K562 (cell line): ENCODE measurements around the gene DYNLT3. TPM values are rescaled to one million over a fixed set of nuclear protein-coding genes. Genes with fewer than 3 reads are reported as not detected.

Experiments used
- ATF1 ChIP-seq, 2 experiments: fragments of 450-650 bp in 1 of 2; IDR thresholded peaks; 2 replicates each; pipeline ENCODE4 v1.6.1; 2016; ENCODE audit warnings: missing compliant biosample characterization in 1 of 2, missing genetic modification characterization in 1 of 2
- BMI1 ChIP-seq: fragments of 150-350 bp; IDR thresholded peaks from 2 replicates; pipeline ENCODE4 v1.6.1; 2014; ENCODE audit warnings: low read length
- CCNT2 ChIP-seq: IDR thresholded peaks from 2 replicates; pipeline ENCODE4 v1.6.1; 2011; ENCODE audit warnings: borderline replicate concordance, low read depth, mild to moderate bottlenecking, moderate library complexity, mixed read lengths, low read length; ENCODE audit not compliant: insufficient read length; ENCODE audit errors: extremely low read depth
- DACH1 ChIP-seq: fragments of 450-650 bp; IDR thresholded peaks from 2 replicates; pipeline ENCODE4 v1.6.1; 2018; ENCODE audit not compliant: partially characterized antibody
- HNRNPH1 ChIP-seq: fragments of 200-400 bp; formaldehyde crosslinking; optimal IDR thresholded peaks from 2 replicates; pipeline ENCODE3; 2017; ENCODE audit warnings: low read depth, mild to moderate bottlenecking, low read length, moderate library complexity
- JUND ChIP-seq, 2 experiments: IDR thresholded peaks; 2 replicates in 1 of 2; 3 replicates in 1 of 2; pipeline ENCODE4 v1.6.1; 2011; ENCODE audit warnings: borderline replicate concordance in 2 of 2, low read depth in 2 of 2, low read length in 2 of 2, improper control_type of control experiment in 1 of 2, missing biosample characterization in 1 of 2, missing genetic modification characterization in 1 of 2, missing genetic modification reagents in 1 of 2
- KLF6 ChIP-seq: fragments of 250-450 bp; sonication (Bioruptor Pico); IDR thresholded peaks from 2 replicates; pipeline ENCODE4 v1.4.0; 2020; ENCODE audit warnings: mild to moderate bottlenecking, moderate library complexity, borderline replicate concordance
- MCM5 ChIP-seq: fragments of 450-650 bp; IDR thresholded peaks from 2 replicates; pipeline ENCODE4 v1.6.1; 2016; ENCODE audit warnings: low read depth
- MED1 ChIP-seq: sonication (generic); formaldehyde crosslinking; IDR thresholded peaks from 2 replicates; pipeline ENCODE4 v1.8.1; 2023; ENCODE audit warnings: missing genetic modification reagents, borderline replicate concordance
- PTTG1 ChIP-seq: fragments of 450-650 bp; IDR thresholded peaks from 2 replicates; pipeline ENCODE4 v1.6.1; 2016; ENCODE audit warnings: low read depth, mild to moderate bottlenecking, missing genetic modification characterization, missing compliant biosample characterization
- SRF ChIP-seq, 2 experiments: fragments of 250-450, 450-650 bp in 1 of 2; sonication (Bioruptor Pico) in 1 of 2; sonication (generic) in 1 of 2; formaldehyde crosslinking; IDR thresholded peaks; 2 replicates each; pipeline versions ENCODE4 v1.5.0 to v1.5.1; 2020 to 2022; ENCODE audit warnings: mild to moderate bottlenecking in 1 of 2, missing genetic modification reagents in 1 of 2
- TBP ChIP-seq: optimal IDR thresholded peaks from 2 replicates; pipeline ENCODE3; 2011; ENCODE audit warnings: low read depth, low read length, improper control_type of control experiment
- TOE1 ChIP-seq, 2 experiments: fragments of 450-650 bp in 1 of 2; sonication (generic) in 1 of 2; formaldehyde crosslinking in 1 of 2; IDR thresholded peaks; 2 replicates each; pipeline versions ENCODE4 v1.7.1 to v1.8.0; 2016 to 2022; ENCODE audit warnings: borderline replicate concordance in 2 of 2, mild to moderate bottlenecking in 2 of 2, antibody characterized with exemption in 1 of 2, inconsistent platforms in 1 of 2, low read depth in 1 of 2, missing genetic modification reagents in 1 of 2, moderate library complexity in 1 of 2
- YY1 ChIP-seq, 3 experiments: IDR thresholded peaks; 2 replicates each; pipeline ENCODE4 v1.6.1; 2011; ENCODE audit warnings: low read length in 2 of 3, mild to moderate bottlenecking in 2 of 3, moderate library complexity in 2 of 3, borderline replicate concordance in 1 of 3, control low read depth in 1 of 3, low read depth in 1 of 3; ENCODE audit not compliant: insufficient read depth in 3 of 3, insufficient replicate concordance in 2 of 3, control insufficient read depth in 1 of 3, insufficient read length in 1 of 3; ENCODE audit errors: extremely low read depth in 1 of 3
- ZNF592 ChIP-seq: fragments of 450-650 bp; IDR thresholded peaks from 2 replicates; pipeline ENCODE4 v1.6.1; 2017; ENCODE audit warnings: antibody characterized with exemption, mild to moderate bottlenecking
- ZNF77 ChIP-seq: fragments of 250-450 bp; sonication (Bioruptor Pico); IDR thresholded peaks from 2 replicates; pipeline ENCODE4 v1.5.0; 2020
- ZNF778 ChIP-seq: fragments of 450-650 bp; formaldehyde crosslinking; IDR thresholded peaks from 2 replicates; pipeline ENCODE4 v1.4.0; 2020; ENCODE audit warnings: mild to moderate bottlenecking, moderate library complexity
- polyA plus RNA-seq, 8 experiments: library from polyadenylated mRNA; depleted of rRNA in 4 of 8; stranded (reverse) in 5 of 8; unstranded in 3 of 8; fragments of >200 nt; fragmentation: Nextera tagmentation in 2 of 8; fragmentation: Illumina TruSeq in 1 of 8; extraction: Ambion mirVana in 2 of 8; extraction: Trizol in 1 of 8; gene quantifications; 2 replicates each; pipeline versions ENCODE4 v1.2.1 to v1.2.3, GENCODE V29; 2011 to 2014; ENCODE audit warnings: inconsistent platforms in 1 of 8, missing spikeins in 1 of 8
- total RNA-seq, 7 experiments: library from RNA; depleted of rRNA in 6 of 7; stranded (reverse); fragments of >200 nt in 6 of 7; fragmentation: Illumina TruSeq in 2 of 7; extraction: Trizol in 2 of 7; gene quantifications; 2 replicates each; pipeline versions ENCODE4 v1.2.1 to v1.2.3, GENCODE V29; 2011 to 2021; ENCODE audit warnings: low replicate concordance in 1 of 7
- TF ChIP-seq, protein P1 (sequence below): IDR thresholded peaks from 2 replicates; pipeline ENCODE4 v1.6.1; 2014; ENCODE audit warnings: antibody characterized with exemption
- TF ChIP-seq, protein P2 (sequence below): sonication (generic); formaldehyde crosslinking; IDR thresholded peaks from 2 replicates; pipeline ENCODE4 v1.8.0; 2022; ENCODE audit warnings: mild to moderate bottlenecking, missing genetic modification reagents

DYNLT3 gene
- total and polyA plus RNA-seq, 9 of the 15 experiments (the other 6 are each of a cell fraction or from before 2014, with no cell fraction given): 4.5 to 17.5 (median 8.3) TPM

- no peak for TF ChIP-seq ZNF592
- TF ChIP-seq MCM5: no peak
- no peak for TF ChIP-seq TBP
- no peak for TF ChIP-seq SRF (CRISPR knock-in tag; IDR thresholded peaks at IDR 0.05)
- TF ChIP-seq HNRNPH1: no peak
- TF ChIP-seq ZNF77 (CRISPR knock-in tag): no peak
- TF ChIP-seq DACH1: peak; percentile 94
- TF ChIP-seq TOE1 (IDR thresholded peaks at IDR 0.05; ENCODE audit: borderline replicate concordance): no peak
- TF ChIP-seq TOE1 (CRISPR knock-in tag; IDR thresholded peaks at IDR 0.05; ENCODE audit: borderline replicate concordance, low read depth): no peak
- no peak for TF ChIP-seq YY1 (IDR thresholded peaks at IDR 0.05; ENCODE audit: borderline replicate concordance in 1 of 3, control insufficient read depth in 1 of 3, extremely low read depth in 1 of 3, insufficient read depth in 3 of 3, insufficient read length in 1 of 3, insufficient replicate concordance in 2 of 3, low read depth in 1 of 3, low read length in 2 of 3)
- no peak for TF ChIP-seq ATF1 (CRISPR knock-in tag; IDR thresholded peaks at IDR 0.05)
- no peak for TF ChIP-seq ATF1 (tag; IDR thresholded peaks at IDR 0.05)
- TF ChIP-seq, protein P1, sequence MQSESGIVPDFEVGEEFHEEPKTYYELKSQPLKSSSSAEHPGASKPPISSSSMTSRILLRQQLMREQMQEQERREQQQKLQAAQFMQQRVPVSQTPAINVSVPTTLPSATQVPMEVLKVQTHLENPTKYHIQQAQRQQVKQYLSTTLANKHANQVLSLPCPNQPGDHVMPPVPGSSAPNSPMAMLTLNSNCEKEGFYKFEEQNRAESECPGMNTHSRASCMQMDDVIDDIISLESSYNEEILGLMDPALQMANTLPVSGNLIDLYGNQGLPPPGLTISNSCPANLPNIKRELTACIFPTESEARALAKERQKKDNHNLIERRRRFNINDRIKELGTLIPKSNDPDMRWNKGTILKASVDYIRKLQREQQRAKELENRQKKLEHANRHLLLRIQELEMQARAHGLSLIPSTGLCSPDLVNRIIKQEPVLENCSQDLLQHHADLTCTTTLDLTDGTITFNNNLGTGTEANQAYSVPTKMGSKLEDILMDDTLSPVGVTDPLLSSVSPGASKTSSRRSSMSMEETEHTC: no peak
- no peak for TF ChIP-seq MED1
- TF ChIP-seq, protein P2, sequence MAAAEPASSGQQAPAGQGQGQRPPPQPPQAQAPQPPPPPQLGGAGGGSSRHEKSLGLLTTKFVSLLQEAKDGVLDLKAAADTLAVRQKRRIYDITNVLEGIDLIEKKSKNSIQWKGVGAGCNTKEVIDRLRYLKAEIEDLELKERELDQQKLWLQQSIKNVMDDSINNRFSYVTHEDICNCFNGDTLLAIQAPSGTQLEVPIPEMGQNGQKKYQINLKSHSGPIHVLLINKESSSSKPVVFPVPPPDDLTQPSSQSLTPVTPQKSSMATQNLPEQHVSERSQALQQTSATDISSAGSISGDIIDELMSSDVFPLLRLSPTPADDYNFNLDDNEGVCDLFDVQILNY (CRISPR knock-in tag): no peak
- no peak for TF ChIP-seq ZNF778 (CRISPR knock-in tag)
- TF ChIP-seq KLF6 (CRISPR knock-in tag): no peak
- TF ChIP-seq PTTG1: no peak
- TF ChIP-seq BMI1: no peak
- TF ChIP-seq CCNT2: no peak
- TF ChIP-seq JUND (IDR thresholded peaks at IDR 0.05; ENCODE audit: borderline replicate concordance, low read depth, low read length): peak; percentile 90
- peak; percentile 94; the same call in 2 of the 3 replicates for TF ChIP-seq JUND (tag; IDR thresholded peaks at IDR 0.05; ENCODE audit: borderline replicate concordance, low read depth, low read length)
Observed at GRCh38 chrX:37871626-37872302, 24.4 kb upstream of the DYNLT3 start (continued).
